Tibial nerve (tissue), 4 donors: Measurements from ENCODE around the gene C4orf46. TPM values are rescaled to one million over a fixed set of nuclear protein-coding genes. Genes with fewer than 3 reads are reported as not detected.

Experiments used
- DNase-seq, 2 donors: peaks; one replicate each; pipeline ENCODE4 v3.0.0-alpha.2; 2019; ENCODE audit warnings: low spot score in 2 of 2
- H3K27ac ChIP-seq, 4 donors: fragments of 200-600 bp; sonication (generic) in 3 of 4; one replicate each; pipeline ENCODE4 v1.5.1; 2017 to 2019; ENCODE audit warnings: mild to moderate bottlenecking in 1 of 4
- H3K27me3 ChIP-seq, 2 donors: fragments of 200-600 bp; sonication (generic) in 1 of 2; one replicate each; pipeline versions ENCODE4 v1.5.1 to v1.6.0; 2017 to 2019
- H3K36me3 ChIP-seq, 3 donors: fragments of 200-600 bp; sonication (generic); one replicate each; pipeline ENCODE4 v1.5.1; 2018 to 2019
- H3K4me1 ChIP-seq, 4 donors: fragments of 200-600 bp; sonication (generic) in 3 of 4; one replicate each; pipeline ENCODE4 v1.5.1; 2017 to 2019
- H3K4me3 ChIP-seq, 4 donors: fragments of 200-600 bp; sonication (generic) in 3 of 4; one replicate each; pipeline ENCODE4 v1.5.1; 2017 to 2019; ENCODE audit warnings: mild to moderate bottlenecking in 1 of 4, moderate library complexity in 1 of 4
- H3K9me3 ChIP-seq, 4 donors: fragments of 200-600 bp; sonication (generic) in 3 of 4; one replicate each; pipeline ENCODE4 v1.5.1; 2017 to 2019
- CTCF ChIP-seq, 5 experiments: fragments of 200-600 bp in 3 of 5; fragments of 450-650 bp in 2 of 5; sonication (generic) in 3 of 5; IDR thresholded peaks; one replicate each; pipeline ENCODE4 v1.5.1; 2016 to 2019; ENCODE audit warnings: antibody characterized with exemption in 5 of 5, mild to moderate bottlenecking in 3 of 5, moderate library complexity in 2 of 5
- EP300 ChIP-seq, 2 donors: sonication (generic); formaldehyde crosslinking; IDR thresholded peaks; one replicate each; pipeline ENCODE4 v1.6.1; 2017; ENCODE audit warnings: antibody characterized with exemption in 2 of 2, mild to moderate bottlenecking in 1 of 2
- POLR2A ChIP-seq, 2 donors: fragments of 450-650 bp; IDR thresholded peaks; one replicate each; pipeline ENCODE4 v1.6.1; 2017; ENCODE audit warnings: antibody characterized with exemption in 2 of 2, mild to moderate bottlenecking in 2 of 2, moderate library complexity in 2 of 2
- WGBS, 2 donors: methylation state at CpG; one replicate each; pipeline ENCODE4 v1.1.5; 2018; 5-methylcytosine and 5-hydroxymethylcytosine counted together
- total RNA-seq, 4 donors: library from RNA; depleted of rRNA; stranded (reverse); fragments of >200 nt; gene quantifications; one replicate each; pipeline ENCODE4 v1.1.0, GENCODE V29; 2016

C4orf46 gene
- total RNA-seq, 4 donors from 2014 or later, result 1.3 to 4.5 (median 2.9) TPM

- WGBS, 2 donors, result 79 to 82% methylated on average over 1 of the region's 1 CpG
- H3K9me3 ChIP-seq, result no peaks in the 10 kb centered on the region
- no peaks in the 10 kb centered on the region for H3K27me3 ChIP-seq
- DNase-seq, result no peak
- H3K27ac ChIP-seq, result no peak overlapping the region
- H3K4me3 ChIP-seq, result no peak overlapping the region
- TF ChIP-seq CTCF (IDR thresholded peaks at IDR 0.05), result no peak
- TF ChIP-seq EP300 (IDR thresholded peaks at IDR 0.05), result no peak
- TF ChIP-seq POLR2A (IDR thresholded peaks at IDR 0.05), result no peak
- H3K4me1 ChIP-seq, result no peaks in the 10 kb centered on the region
- no peaks in the 10 kb centered on the region for H3K36me3 ChIP-seq
These were observed 15.2 kb downstream of the C4orf46 start for GRCh38 chr4:158656439-158656838.

DNA sequence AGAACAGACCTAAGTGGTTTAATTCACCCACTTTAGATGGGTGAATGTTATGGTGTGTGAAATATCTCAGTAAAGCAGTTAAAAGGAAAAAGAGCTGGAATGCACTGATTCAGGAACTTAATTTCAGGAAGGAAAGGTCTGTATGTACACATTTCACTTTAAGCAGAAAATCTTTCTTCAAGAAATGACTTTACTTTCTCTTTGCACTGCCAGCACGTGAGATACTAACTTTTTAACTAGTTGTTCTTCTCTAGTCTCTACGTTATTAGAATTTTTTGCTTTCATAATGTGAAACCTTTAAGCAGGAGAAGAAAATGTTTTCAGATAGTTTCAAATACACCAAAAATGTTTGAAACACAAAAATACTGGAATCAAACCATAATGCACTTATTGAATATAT is 18.8 kb downstream of the C4orf46 start:
- WGBS, 2 donors, result 26 to 30% methylated on average over 2 of the region's 2 CpGs
- Histone ChIP-seq H3K36me3 (no peaks in the 10 kb centered on the region), H3K4me1 (no peaks in the 10 kb centered on the region), H3K4me3 (no peak overlapping the region), H3K27me3 (no peaks in the 10 kb centered on the region), H3K9me3 (no peaks in the 10 kb centered on the region), H3K27ac (no peak overlapping the region)
- DNase-seq, result no peak
- TF ChIP-seq CTCF (IDR thresholded peaks at IDR 0.05), result no peak
- TF ChIP-seq EP300 (IDR thresholded peaks at IDR 0.05), result no peak
- TF ChIP-seq POLR2A (IDR thresholded peaks at IDR 0.05), result no peak

GRCh38 chr4:158649111-158649680 is 22.5 kb downstream of the C4orf46 start:
- no peak overlapping the region for H3K27ac ChIP-seq
- no peak overlapping the region for H3K4me3 ChIP-seq
- DNase-seq, result no peak
- H3K36me3 ChIP-seq, result no peaks in the 10 kb centered on the region
- H3K4me1 ChIP-seq, result peaks cover 0 to 5% (median 0%) of the 10 kb centered on the region in 4 donors
- H3K9me3 ChIP-seq, result no peaks in the 10 kb centered on the region
- no peaks in the 10 kb centered on the region for H3K27me3 ChIP-seq
- TF ChIP-seq POLR2A (IDR thresholded peaks at IDR 0.05) (no peak), CTCF (IDR thresholded peaks at IDR 0.05) (no peak), EP300 (IDR thresholded peaks at IDR 0.05) (no peak)
- WGBS, 2 donors, result 42 to 43% methylated on average over 4 of the region's 4 CpGs

- DNase-seq, result no peak
- Histone ChIP-seq H3K36me3 (no peaks in the 10 kb centered on the region), H3K4me3 (no peak overlapping the region), H3K27ac (no peak overlapping the region), H3K9me3 (no peaks in the 10 kb centered on the region), H3K4me1 (peaks cover 0 to 5% (median 0%) of the 10 kb centered on the region in 4 donors), H3K27me3 (no peaks in the 10 kb centered on the region)
- 29 to 34% methylated on average over 3 of the region's 3 CpGs for WGBS, 2 donors
- TF ChIP-seq POLR2A (IDR thresholded peaks at IDR 0.05), result no peak
- TF ChIP-seq EP300 (IDR thresholded peaks at IDR 0.05), result no peak
- no peak for TF ChIP-seq CTCF (IDR thresholded peaks at IDR 0.05)
These were observed 26.9 kb downstream of the C4orf46 start for GRCh38 chr4:158644760-158645159.

GRCh38 chr4:158644356-158644755 is 27.3 kb downstream of the C4orf46 start:
- no peak for DNase-seq
- no peaks in the 10 kb centered on the region for H3K27me3 ChIP-seq
- H3K4me1 ChIP-seq, result peaks cover 0 to 5% (median 0%) of the 10 kb centered on the region in 4 donors
- H3K4me3 ChIP-seq, result no peak overlapping the region
- WGBS, 2 donors, result 29 to 41% methylated on average over 5 of the region's 5 CpGs
- TF ChIP-seq CTCF (IDR thresholded peaks at IDR 0.05) (no peak), EP300 (IDR thresholded peaks at IDR 0.05) (no peak), POLR2A (IDR thresholded peaks at IDR 0.05) (no peak)
- no peaks in the 10 kb centered on the region for H3K9me3 ChIP-seq
- no peak overlapping the region for H3K27ac ChIP-seq
- H3K36me3 ChIP-seq, result no peaks in the 10 kb centered on the region
